Liver (tissue), 9 donors: Measurements from ENCODE around the gene CACHD1. TPM values are rescaled to one million over a fixed set of nuclear protein-coding genes. Genes with fewer than 3 reads are reported as not detected.

ENCODE experiments used
- DNase-seq: peaks from one replicate; pipeline ENCODE4 v3.0.0-alpha.2; 2017; ENCODE audit warnings: low spot score
- H3K27ac ChIP-seq, 2 donors: one replicate each; pipeline ENCODE4 v1.7.0; 2013; ENCODE audit warnings: inconsistent platforms in 2 of 2, low read length in 2 of 2, control low read depth in 1 of 2, low read depth in 1 of 2, mild to moderate bottlenecking in 1 of 2
- H3K27me3 ChIP-seq, 4 donors: one replicate each; pipeline versions ENCODE4 v1.6.1 to v1.7.0; 2013; ENCODE audit warnings: low read length in 3 of 4, inconsistent platforms in 1 of 4, mild to moderate bottlenecking in 1 of 4, moderate library complexity in 1 of 4; ENCODE audit not compliant: control insufficient read depth in 4 of 4, insufficient read depth in 4 of 4
- H3K36me3 ChIP-seq, 4 donors: one replicate each; pipeline versions ENCODE4 v1.6.1 to v1.7.0; 2013; ENCODE audit warnings: low read length in 3 of 4, mild to moderate bottlenecking in 3 of 4, low read depth in 1 of 4, moderate library complexity in 1 of 4; ENCODE audit not compliant: control insufficient read depth in 4 of 4, insufficient read depth in 3 of 4
- H3K4me1 ChIP-seq, 4 donors: one replicate each; pipeline versions ENCODE4 v1.6.1 to v1.7.0; 2013; ENCODE audit warnings: low read length in 3 of 4, mild to moderate bottlenecking in 3 of 4, moderate library complexity in 1 of 4; ENCODE audit not compliant: control insufficient read depth in 4 of 4, insufficient read depth in 4 of 4
- H3K4me3 ChIP-seq, 3 donors: one replicate each; pipeline versions ENCODE4 v1.6.1 to v1.7.0; 2013; ENCODE audit warnings: low read length in 3 of 3, control low read depth in 1 of 3, low read depth in 1 of 3, mild to moderate bottlenecking in 1 of 3
- H3K9ac ChIP-seq, 2 donors: one replicate each; pipeline ENCODE4 v1.7.0; 2013; ENCODE audit warnings: low read length in 2 of 2, mild to moderate bottlenecking in 2 of 2, moderate library complexity in 2 of 2, control low read depth in 1 of 2, low read depth in 1 of 2
- H3K9me3 ChIP-seq, 4 donors: one replicate each; pipeline versions ENCODE4 v1.6.1 to v1.7.0; 2013; ENCODE audit warnings: low read length in 3 of 4; ENCODE audit not compliant: control insufficient read depth in 4 of 4
- ATF3 ChIP-seq: IDR thresholded peaks from 2 replicates; pipeline ENCODE4 v1.6.1; 2016; ENCODE audit warnings: antibody characterized with exemption
- EGR1 ChIP-seq, 2 donors: IDR thresholded peaks; 2 replicates each; pipeline ENCODE4 v1.6.1; 2016 to 2018; ENCODE audit warnings: antibody characterized with exemption in 2 of 2, low read depth in 2 of 2
- FOXA2 ChIP-seq: IDR thresholded peaks from 2 replicates; pipeline ENCODE4 v1.6.1; 2016; ENCODE audit warnings: antibody characterized with exemption
- HNF4A ChIP-seq, 2 donors: conservative IDR thresholded peaks; 2 replicates each; pipeline ENCODE4 v1.6.1; 2016; ENCODE audit warnings: antibody characterized with exemption in 2 of 2, mild to moderate bottlenecking in 2 of 2
- HNF4G ChIP-seq: IDR thresholded peaks from 2 replicates; pipeline ENCODE4 v1.6.1; 2016; ENCODE audit warnings: antibody characterized with exemption
- NR2F2 ChIP-seq: IDR thresholded peaks from 2 replicates; pipeline ENCODE4 v1.6.1; 2016; ENCODE audit warnings: antibody characterized with exemption
- RAD21 ChIP-seq, 2 donors: IDR thresholded peaks; 2 replicates each; pipeline ENCODE4 v1.6.1; 2016; ENCODE audit warnings: antibody characterized with exemption in 2 of 2, mild to moderate bottlenecking in 2 of 2
- REST ChIP-seq: IDR thresholded peaks from 2 replicates; pipeline ENCODE4 v1.6.1; 2016; ENCODE audit warnings: antibody characterized with exemption, mild to moderate bottlenecking
- RXRA ChIP-seq, 2 donors: IDR thresholded peaks; 2 replicates each; pipeline ENCODE4 v1.6.1; 2017 to 2018; ENCODE audit warnings: antibody characterized with exemption in 2 of 2, mild to moderate bottlenecking in 1 of 2
- SP1 ChIP-seq: IDR thresholded peaks from 2 replicates; pipeline ENCODE4 v1.6.1; 2018; ENCODE audit warnings: antibody characterized with exemption, mild to moderate bottlenecking
- TAF1 ChIP-seq: conservative IDR thresholded peaks from 2 replicates; pipeline ENCODE4 v1.6.1; 2016; ENCODE audit warnings: antibody characterized with exemption, mild to moderate bottlenecking
- YY1 ChIP-seq: IDR thresholded peaks from 2 replicates; pipeline ENCODE4 v1.6.1; 2016; ENCODE audit warnings: antibody characterized with exemption, mild to moderate bottlenecking
- WGBS: extraction: QIAGEN DNeasy Blood & Tissue Kit; methylation state at CpG from one replicate; pipeline ENCODE4 v1.1.7; 2013; 5-methylcytosine and 5-hydroxymethylcytosine counted together
- polyA plus RNA-seq, 2 donors: library from polyadenylated mRNA; stranded (reverse) in 1 of 2; unstranded in 1 of 2; fragments of 200-250 nt in 1 of 2; fragments of >200 nt in 1 of 2; fragmentation: Nextera tagmentation in 1 of 2; extraction: Ambion mirVana in 1 of 2; gene quantifications; one replicate each; pipeline versions ENCODE4 v1.2.1 to v1.2.3, GENCODE V29; 2013 to 2015
- total RNA-seq, 2 donors: library from RNA; depleted of rRNA; stranded (reverse); fragments of >200 nt; gene quantifications; one replicate each; pipeline ENCODE4 v1.2.3, GENCODE V29; 2014
- TF ChIP-seq, protein P1 (sequence below): IDR thresholded peaks from 2 replicates; pipeline ENCODE4 v1.6.1; 2016; ENCODE audit warnings: antibody characterized with exemption
- TF ChIP-seq, protein P2 (sequence below): fragments of 150-350 bp; IDR thresholded peaks from 2 replicates; pipeline ENCODE4 v1.5.1; 2017; ENCODE audit warnings: improper control_type of control experiment, low read depth, low read length; ENCODE audit not compliant: missing input control
- donor health status: healthy.
- donor health status: healthy.
- donor health status: healthy.
- donor health status: healthy.
- donor health status: healthy.

The CACHD1 gene
- total and polyA plus RNA-seq, 4 donors = 0.68 to 4.2 (median 2.3) TPM

- TF ChIP-seq HNF4A (conservative IDR thresholded peaks at IDR 0.05) (no peak), SP1 (no peak)
Measured at GRCh38 chr1:64482128-64482527, 12.2 kb downstream of the CACHD1 start (continued).

- no peak overlapping the region for H3K9ac ChIP-seq
- no peaks in the 10 kb centered on the region for H3K9me3 ChIP-seq
- TF ChIP-seq EGR1 (IDR thresholded peaks at IDR 0.05; ENCODE audit: low read depth in 2 of 2) (no peak), ATF3 (no peak), NR2F2 (no peak), YY1 (no peak), SP1 (no peak), HNF4G (no peak), FOXA2 (no peak), TAF1 (no peak)
- TF ChIP-seq, protein P1, sequence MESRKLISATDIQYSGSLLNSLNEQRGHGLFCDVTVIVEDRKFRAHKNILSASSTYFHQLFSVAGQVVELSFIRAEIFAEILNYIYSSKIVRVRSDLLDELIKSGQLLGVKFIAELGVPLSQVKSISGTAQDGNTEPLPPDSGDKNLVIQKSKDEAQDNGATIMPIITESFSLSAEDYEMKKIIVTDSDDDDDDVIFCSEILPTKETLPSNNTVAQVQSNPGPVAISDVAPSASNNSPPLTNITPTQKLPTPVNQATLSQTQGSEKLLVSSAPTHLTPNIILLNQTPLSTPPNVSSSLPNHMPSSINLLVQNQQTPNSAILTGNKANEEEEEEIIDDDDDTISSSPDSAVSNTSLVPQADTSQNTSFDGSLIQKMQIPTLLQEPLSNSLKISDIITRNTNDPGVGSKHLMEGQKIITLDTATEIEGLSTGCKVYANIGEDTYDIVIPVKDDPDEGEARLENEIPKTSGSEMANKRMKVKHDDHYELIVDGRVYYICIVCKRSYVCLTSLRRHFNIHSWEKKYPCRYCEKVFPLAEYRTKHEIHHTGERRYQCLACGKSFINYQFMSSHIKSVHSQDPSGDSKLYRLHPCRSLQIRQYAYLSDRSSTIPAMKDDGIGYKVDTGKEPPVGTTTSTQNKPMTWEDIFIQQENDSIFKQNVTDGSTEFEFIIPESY = no peak
- TF ChIP-seq, protein P2, sequence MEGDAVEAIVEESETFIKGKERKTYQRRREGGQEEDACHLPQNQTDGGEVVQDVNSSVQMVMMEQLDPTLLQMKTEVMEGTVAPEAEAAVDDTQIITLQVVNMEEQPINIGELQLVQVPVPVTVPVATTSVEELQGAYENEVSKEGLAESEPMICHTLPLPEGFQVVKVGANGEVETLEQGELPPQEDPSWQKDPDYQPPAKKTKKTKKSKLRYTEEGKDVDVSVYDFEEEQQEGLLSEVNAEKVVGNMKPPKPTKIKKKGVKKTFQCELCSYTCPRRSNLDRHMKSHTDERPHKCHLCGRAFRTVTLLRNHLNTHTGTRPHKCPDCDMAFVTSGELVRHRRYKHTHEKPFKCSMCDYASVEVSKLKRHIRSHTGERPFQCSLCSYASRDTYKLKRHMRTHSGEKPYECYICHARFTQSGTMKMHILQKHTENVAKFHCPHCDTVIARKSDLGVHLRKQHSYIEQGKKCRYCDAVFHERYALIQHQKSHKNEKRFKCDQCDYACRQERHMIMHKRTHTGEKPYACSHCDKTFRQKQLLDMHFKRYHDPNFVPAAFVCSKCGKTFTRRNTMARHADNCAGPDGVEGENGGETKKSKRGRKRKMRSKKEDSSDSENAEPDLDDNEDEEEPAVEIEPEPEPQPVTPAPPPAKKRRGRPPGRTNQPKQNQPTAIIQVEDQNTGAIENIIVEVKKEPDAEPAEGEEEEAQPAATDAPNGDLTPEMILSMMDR = no peak
- H3K4me3 ChIP-seq = no peak overlapping the region
- no peak for DNase-seq
- 94% methylated on average over 1 of the region's 1 CpG for WGBS
- no peaks in the 10 kb centered on the region for H3K36me3 ChIP-seq
- peaks cover 2 to 20% (median 17%) of the 10 kb centered on the region in 4 donors for H3K4me1 ChIP-seq
- no peak overlapping the region for H3K27ac ChIP-seq
- H3K27me3 ChIP-seq = no peaks in the 10 kb centered on the region
Measured at GRCh38 chr1:64482720-64483119, 12.8 kb downstream of the CACHD1 start.

DNA sequence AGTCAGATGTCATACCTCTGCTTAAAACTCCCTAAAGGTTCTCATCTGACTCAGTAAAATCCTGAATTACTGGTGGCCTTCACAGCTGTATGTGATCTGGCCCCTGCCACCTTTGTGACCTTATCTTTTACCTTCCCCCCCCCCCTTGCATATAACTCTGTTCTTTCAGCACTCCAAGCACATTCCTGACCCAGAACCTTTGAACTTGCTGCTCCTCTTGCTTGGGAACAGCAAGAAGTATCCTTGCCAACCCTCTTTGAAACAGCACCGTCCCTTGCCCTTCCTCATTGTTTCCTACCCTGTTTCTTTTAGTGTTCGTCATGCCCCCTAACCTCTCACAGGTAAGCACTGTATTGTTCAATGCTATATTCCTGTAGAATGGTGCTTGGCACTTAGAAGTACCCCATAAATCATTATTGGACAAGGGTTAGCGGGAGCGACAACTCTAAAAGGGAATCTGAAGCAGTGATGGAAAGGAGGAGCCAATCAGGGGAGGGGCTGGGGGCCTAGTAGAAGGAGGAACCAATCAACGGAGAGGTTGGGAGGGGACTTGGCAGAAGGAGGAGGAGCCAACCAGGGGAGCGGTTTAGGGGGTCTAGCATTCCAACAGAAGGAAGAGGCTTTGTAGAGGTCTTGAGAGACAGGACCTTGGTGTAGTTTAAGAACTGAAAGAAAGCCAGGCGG, 13.9 kb downstream of the CACHD1 start:
- Histone ChIP-seq H3K9ac (no peak overlapping the region), H3K9me3 (no peaks in the 10 kb centered on the region), H3K36me3 (no peaks in the 10 kb centered on the region), H3K27me3 (no peaks in the 10 kb centered on the region), H3K4me1 (peaks cover 0 to 12% (median 8%) of the 10 kb centered on the region in 4 donors), H3K27ac (no peak overlapping the region), H3K4me3 (no peak overlapping the region)
- WGBS = 93% methylated on average over 7 of the region's 7 CpGs
- no peak for TF ChIP-seq HNF4G
- TF ChIP-seq NR2F2 = peak; percentile 16
- no peak for TF ChIP-seq RAD21 (IDR thresholded peaks at IDR 0.05)
- no peak for TF ChIP-seq RXRA (IDR thresholded peaks at IDR 0.05)
- no peak for TF ChIP-seq EGR1 (IDR thresholded peaks at IDR 0.05; ENCODE audit: low read depth in 2 of 2)
- no peak for TF ChIP-seq REST
- DNase-seq = no peak
